HEK293 (cell line): ENCODE data around the gene ATXN2.
A peak's percentile ranks its signal among the peaks of the same experiment; 100 is the strongest.

Experiments
- AEBP2 ChIP-seq: fragments of 450-650 bp; formaldehyde crosslinking; IDR thresholded peaks from 2 replicates; pipeline ENCODE4 v1.5.1; 2016; ENCODE audit warnings: missing biosample characterization, missing genetic modification characterization, borderline replicate concordance
- CTCF ChIP-seq: fragments of 450-650 bp; formaldehyde crosslinking; IDR thresholded peaks from 2 replicates; pipeline ENCODE4 v1.5.1; 2016; ENCODE audit warnings: missing biosample characterization, missing genetic modification characterization
- HOXC10 ChIP-seq: sonication (generic); formaldehyde crosslinking; IDR thresholded peaks from 2 replicates; pipeline ENCODE4 v1.8.1; 2023; ENCODE audit warnings: mild to moderate bottlenecking, missing genetic modification reagents
- KLF9 ChIP-seq: fragments of 450-650 bp; formaldehyde crosslinking; IDR thresholded peaks from 2 replicates; pipeline ENCODE4 v1.5.1; 2016; ENCODE audit warnings: missing biosample characterization, missing genetic modification characterization, low read depth
- ZNF24 ChIP-seq: fragments of 450-650 bp; formaldehyde crosslinking; IDR thresholded peaks from 2 replicates; pipeline ENCODE4 v1.5.1; 2016; ENCODE audit warnings: missing biosample characterization, missing genetic modification characterization
- ZNF354C ChIP-seq: fragments of 450-650 bp; formaldehyde crosslinking; IDR thresholded peaks from 2 replicates; pipeline ENCODE4 v1.5.1; 2016; ENCODE audit warnings: missing biosample characterization, missing genetic modification characterization, low read depth, borderline replicate concordance
- ZNF704 ChIP-seq: fragments of 450-650 bp; formaldehyde crosslinking; IDR thresholded peaks from 2 replicates; pipeline ENCODE4 v1.5.1; 2016; ENCODE audit warnings: missing biosample characterization, missing genetic modification characterization
- TF ChIP-seq, protein P1 (sequence below): fragments of 450-650 bp; formaldehyde crosslinking; IDR thresholded peaks from 2 replicates; pipeline ENCODE4 v1.5.1; 2016; ENCODE audit warnings: missing biosample characterization, missing genetic modification characterization
- TF ChIP-seq, protein P2 (sequence below): fragments of 450-650 bp; formaldehyde crosslinking; IDR thresholded peaks from 2 replicates; pipeline ENCODE4 v1.5.1; 2016; ENCODE audit warnings: missing biosample characterization, missing genetic modification characterization
- TF ChIP-seq, protein P3 (sequence below): fragments of 450-650 bp; formaldehyde crosslinking; IDR thresholded peaks from 2 replicates; pipeline ENCODE4 v1.5.1; 2016; ENCODE audit warnings: missing biosample characterization, missing genetic modification characterization
- TF ChIP-seq, protein P4 (sequence below): IDR thresholded peaks from 2 replicates; pipeline ENCODE4 v1.6.1; 2011; ENCODE audit warnings: mild to moderate bottlenecking, low read depth, low read length, borderline replicate concordance
- TF ChIP-seq, protein P5 (sequence below): fragments of 450-650 bp; formaldehyde crosslinking; IDR thresholded peaks from 2 replicates; pipeline ENCODE4 v1.5.1; 2016; ENCODE audit warnings: missing biosample characterization, missing genetic modification characterization

GRCh38 chr12:111410431-111411184, 188.5 kb downstream of the ATXN2 start:
- TF ChIP-seq, protein P1, sequence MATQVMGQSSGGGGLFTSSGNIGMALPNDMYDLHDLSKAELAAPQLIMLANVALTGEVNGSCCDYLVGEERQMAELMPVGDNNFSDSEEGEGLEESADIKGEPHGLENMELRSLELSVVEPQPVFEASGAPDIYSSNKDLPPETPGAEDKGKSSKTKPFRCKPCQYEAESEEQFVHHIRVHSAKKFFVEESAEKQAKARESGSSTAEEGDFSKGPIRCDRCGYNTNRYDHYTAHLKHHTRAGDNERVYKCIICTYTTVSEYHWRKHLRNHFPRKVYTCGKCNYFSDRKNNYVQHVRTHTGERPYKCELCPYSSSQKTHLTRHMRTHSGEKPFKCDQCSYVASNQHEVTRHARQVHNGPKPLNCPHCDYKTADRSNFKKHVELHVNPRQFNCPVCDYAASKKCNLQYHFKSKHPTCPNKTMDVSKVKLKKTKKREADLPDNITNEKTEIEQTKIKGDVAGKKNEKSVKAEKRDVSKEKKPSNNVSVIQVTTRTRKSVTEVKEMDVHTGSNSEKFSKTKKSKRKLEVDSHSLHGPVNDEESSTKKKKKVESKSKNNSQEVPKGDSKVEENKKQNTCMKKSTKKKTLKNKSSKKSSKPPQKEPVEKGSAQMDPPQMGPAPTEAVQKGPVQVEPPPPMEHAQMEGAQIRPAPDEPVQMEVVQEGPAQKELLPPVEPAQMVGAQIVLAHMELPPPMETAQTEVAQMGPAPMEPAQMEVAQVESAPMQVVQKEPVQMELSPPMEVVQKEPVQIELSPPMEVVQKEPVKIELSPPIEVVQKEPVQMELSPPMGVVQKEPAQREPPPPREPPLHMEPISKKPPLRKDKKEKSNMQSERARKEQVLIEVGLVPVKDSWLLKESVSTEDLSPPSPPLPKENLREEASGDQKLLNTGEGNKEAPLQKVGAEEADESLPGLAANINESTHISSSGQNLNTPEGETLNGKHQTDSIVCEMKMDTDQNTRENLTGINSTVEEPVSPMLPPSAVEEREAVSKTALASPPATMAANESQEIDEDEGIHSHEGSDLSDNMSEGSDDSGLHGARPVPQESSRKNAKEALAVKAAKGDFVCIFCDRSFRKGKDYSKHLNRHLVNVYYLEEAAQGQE (tag by site-specific recombination) = no peak
- TF ChIP-seq ZNF354C (tag by site-specific recombination) = no peak
- no peak for TF ChIP-seq KLF9 (tag by site-specific recombination)
- TF ChIP-seq AEBP2 (tag by site-specific recombination) = no peak
- TF ChIP-seq ZNF24 (tag by site-specific recombination) = no peak
- TF ChIP-seq, protein P2, sequence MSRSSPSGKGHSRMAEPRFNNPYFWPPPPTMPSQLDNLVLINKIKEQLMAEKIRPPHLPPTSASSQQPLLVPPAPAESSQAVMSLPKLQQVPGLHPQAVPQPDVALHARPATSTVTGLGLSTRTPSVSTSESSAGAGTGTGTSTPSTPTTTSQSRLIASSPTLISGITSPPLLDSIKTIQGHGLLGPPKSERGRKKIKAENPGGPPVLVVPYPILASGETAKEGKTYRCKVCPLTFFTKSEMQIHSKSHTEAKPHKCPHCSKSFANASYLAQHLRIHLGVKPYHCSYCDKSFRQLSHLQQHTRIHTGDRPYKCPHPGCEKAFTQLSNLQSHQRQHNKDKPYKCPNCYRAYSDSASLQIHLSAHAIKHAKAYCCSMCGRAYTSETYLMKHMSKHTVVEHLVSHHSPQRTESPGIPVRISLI (tag by site-specific recombination) = no peak
- TF ChIP-seq, protein P3, sequence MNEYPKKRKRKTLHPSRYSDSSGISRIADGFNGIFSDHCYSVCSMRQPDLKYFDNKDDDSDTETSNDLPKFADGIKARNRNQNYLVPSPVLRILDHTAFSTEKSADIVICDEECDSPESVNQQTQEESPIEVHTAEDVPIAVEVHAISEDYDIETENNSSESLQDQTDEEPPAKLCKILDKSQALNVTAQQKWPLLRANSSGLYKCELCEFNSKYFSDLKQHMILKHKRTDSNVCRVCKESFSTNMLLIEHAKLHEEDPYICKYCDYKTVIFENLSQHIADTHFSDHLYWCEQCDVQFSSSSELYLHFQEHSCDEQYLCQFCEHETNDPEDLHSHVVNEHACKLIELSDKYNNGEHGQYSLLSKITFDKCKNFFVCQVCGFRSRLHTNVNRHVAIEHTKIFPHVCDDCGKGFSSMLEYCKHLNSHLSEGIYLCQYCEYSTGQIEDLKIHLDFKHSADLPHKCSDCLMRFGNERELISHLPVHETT = no peak
- TF ChIP-seq CTCF = no peak
- TF ChIP-seq, protein P4, sequence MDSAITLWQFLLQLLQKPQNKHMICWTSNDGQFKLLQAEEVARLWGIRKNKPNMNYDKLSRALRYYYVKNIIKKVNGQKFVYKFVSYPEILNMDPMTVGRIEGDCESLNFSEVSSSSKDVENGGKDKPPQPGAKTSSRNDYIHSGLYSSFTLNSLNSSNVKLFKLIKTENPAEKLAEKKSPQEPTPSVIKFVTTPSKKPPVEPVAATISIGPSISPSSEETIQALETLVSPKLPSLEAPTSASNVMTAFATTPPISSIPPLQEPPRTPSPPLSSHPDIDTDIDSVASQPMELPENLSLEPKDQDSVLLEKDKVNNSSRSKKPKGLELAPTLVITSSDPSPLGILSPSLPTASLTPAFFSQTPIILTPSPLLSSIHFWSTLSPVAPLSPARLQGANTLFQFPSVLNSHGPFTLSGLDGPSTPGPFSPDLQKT = no peak
- TF ChIP-seq, protein P5, sequence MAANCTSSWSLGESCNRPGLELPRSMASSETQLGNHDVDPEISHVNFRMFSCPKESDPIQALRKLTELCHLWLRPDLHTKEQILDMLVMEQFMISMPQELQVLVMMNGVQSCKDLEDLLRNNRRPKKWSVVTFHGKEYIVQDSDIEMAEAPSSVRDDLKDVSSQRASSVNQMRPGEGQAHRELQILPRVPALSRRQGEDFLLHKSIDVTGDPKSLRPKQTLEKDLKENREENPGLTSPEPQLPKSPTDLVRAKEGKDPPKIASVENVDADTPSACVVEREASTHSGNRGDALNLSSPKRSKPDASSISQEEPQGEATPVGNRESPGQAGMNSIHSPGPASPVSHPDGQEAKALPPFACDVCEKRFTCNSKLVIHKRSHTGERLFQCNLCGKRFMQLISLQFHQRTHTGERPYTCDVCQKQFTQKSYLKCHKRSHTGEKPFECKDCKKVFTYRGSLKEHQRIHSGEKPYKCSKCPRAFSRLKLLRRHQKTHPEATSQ (tag by site-specific recombination) = no peak
- peak; percentile 56; the same call in 1 of the 2 replicates for TF ChIP-seq HOXC10 (CRISPR knock-in tag)
- TF ChIP-seq ZNF704 = no peak
